ENCODE data around the gene CORO1C. TPM values are rescaled to one million over a fixed set of nuclear protein-coding genes. Genes with fewer than 3 reads are reported as not detected.
A peak's percentile ranks its signal among the peaks of the same experiment; 100 is the strongest.

The CORO1C gene
- total RNA-seq: 189 TPM

DNA sequence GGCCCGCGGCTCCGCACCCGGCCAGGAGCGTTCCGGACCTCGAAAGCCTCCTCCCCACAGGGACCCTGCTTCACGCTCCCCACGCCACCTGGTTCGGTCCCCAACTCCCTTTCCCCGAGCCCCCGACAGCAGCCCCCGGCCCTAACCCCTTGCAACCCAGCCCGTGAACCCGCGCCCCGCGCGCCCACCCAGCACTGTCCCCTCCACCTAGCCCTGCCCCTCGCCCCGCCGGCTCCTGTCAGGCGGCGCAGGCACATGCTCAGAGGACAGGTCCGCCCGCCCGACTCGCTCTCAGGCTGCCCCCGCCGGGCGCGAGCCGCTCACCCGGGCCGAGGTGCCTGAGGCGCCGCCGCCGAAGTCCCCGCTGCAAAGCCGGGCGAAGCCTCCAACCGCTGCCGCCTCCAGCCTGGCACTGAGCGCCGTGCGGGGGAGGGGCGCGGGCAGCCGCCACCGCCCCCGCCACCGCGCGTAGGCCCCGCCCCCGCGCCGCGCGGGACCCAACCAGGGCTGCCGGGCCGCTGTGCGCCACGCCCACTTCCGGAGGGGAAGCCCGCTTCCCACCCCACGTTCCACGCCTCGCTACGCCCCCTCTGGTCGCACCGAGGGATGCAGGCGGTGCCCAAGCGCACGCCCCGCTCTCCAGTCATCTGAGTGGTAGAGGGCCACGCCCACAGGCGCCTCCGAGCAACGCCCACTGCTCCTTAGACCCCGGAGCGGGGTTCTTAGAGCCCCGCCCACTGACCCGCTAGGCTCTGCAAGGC, at the start of gene CORO1C:
Gene CORO1C (minus strand): TSS at position 414 of the 761 bp plus-strand sequence. CDS start 30,200 bp downstream, outside the sequence.
- DNase-seq (ENCODE audit: extremely low spot score in 2 of 2): peak in 1 of 2 donors; percentile 97
- Histone ChIP-seq H3K9me3 (no peaks in the 10 kb centered on the region), H3K36me3 (no peaks in the 10 kb centered on the region), H3K27ac (peak within 1 kb of the TSS; percentile 98), H3K27me3 (no peaks in the 10 kb centered on the region), H3K4me3 (peak within 1 kb of the TSS; percentile 88 to 92), H3K4me1 (peaks cover 45% of the 10 kb centered on the region)
- intact Hi-C loops (cut with DNase I): loop anchor here (2.0 to 5.0 kb wide), 3 partner anchors 51 to 72 kb away; no protein-coding TSS in a partner anchor
- TF ChIP-seq, protein P1, sequence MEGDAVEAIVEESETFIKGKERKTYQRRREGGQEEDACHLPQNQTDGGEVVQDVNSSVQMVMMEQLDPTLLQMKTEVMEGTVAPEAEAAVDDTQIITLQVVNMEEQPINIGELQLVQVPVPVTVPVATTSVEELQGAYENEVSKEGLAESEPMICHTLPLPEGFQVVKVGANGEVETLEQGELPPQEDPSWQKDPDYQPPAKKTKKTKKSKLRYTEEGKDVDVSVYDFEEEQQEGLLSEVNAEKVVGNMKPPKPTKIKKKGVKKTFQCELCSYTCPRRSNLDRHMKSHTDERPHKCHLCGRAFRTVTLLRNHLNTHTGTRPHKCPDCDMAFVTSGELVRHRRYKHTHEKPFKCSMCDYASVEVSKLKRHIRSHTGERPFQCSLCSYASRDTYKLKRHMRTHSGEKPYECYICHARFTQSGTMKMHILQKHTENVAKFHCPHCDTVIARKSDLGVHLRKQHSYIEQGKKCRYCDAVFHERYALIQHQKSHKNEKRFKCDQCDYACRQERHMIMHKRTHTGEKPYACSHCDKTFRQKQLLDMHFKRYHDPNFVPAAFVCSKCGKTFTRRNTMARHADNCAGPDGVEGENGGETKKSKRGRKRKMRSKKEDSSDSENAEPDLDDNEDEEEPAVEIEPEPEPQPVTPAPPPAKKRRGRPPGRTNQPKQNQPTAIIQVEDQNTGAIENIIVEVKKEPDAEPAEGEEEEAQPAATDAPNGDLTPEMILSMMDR (IDR thresholded peaks at IDR 0.05): peak; percentile 36 to 79 (median 58)
- TF ChIP-seq POLR2A (IDR thresholded peaks at IDR 0.05): peak; percentile 81 to 98
- no peak for TF ChIP-seq POLR2AphosphoS5 (IDR thresholded peaks at IDR 0.05; ENCODE audit: insufficient read depth in 1 of 2, low read depth in 1 of 2)

DNA sequence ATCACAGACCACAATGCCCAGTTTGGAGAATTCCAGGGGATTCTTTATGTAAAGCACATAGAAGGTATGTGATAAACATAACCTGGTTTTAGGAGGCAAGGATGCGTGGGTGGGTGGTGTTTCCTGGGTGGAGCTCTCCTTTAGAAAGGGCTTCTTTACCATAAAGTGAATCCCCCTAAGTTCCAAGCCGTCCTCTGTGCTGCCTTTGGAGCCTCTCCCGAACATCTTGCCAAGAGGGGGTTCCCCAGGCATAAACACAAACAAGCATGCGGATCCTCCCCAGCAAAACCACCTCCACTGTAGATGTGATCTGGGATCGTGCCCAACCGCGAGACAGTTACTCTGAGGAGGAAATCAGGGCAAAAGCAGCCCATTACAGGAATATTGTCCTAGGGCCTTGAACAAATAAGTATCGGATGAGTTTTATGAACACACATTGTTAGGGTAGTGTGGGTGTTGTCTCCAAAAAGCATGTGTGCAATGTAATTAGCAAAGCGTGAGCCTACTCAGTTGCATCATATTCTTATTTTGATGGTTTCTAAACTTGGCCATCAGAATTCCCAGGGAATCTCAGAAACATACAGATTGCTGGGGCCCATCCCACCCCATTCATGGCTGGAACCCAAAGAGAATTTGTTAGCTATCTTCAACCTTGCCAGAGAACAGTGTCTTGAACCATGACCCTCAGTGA, 48.8 kb upstream of the CORO1C start:
- peaks cover 0 to 5% of the 10 kb centered on the region in 2 donors for H3K36me3 ChIP-seq
- no peak overlapping the region for H3K27ac ChIP-seq
- no peaks in the 10 kb centered on the region for H3K27me3 ChIP-seq
- no peak overlapping the region for H3K4me3 ChIP-seq
- no peaks in the 10 kb centered on the region for H3K4me1 ChIP-seq
- no peaks in the 10 kb centered on the region for H3K9me3 ChIP-seq
- intact Hi-C loops (cut with DNase I): loop anchor here (5.0 kb wide), 1 partner anchor 48 kb away; the partner anchor contains the start of gene CORO1C
- TF ChIP-seq, protein P1 (IDR thresholded peaks at IDR 0.05): no peak
- no peak for DNase-seq (ENCODE audit: extremely low spot score in 2 of 2)

DNA sequence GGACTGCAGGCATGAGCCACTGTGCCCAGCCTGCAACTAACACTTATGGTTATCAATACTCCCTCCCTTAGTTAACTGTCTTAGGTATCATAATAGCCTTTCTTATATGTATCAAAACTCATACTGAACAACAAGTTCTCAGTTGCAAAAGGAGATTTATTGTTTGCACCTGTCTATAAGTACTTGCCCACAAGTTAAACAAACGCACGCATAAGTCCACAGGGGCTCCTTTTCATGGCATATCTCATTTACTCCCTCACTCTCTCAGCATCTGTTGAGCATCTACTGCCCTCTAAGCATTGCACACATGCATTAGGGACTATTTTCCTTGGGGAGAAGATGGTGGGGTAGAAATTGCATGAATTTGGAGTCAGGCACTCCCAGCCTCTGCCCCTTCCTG, 46.7 kb upstream of the CORO1C start:
- no peaks in the 10 kb centered on the region for H3K36me3 ChIP-seq
- TF ChIP-seq POLR2AphosphoS5 (IDR thresholded peaks at IDR 0.05; ENCODE audit: insufficient read depth in 1 of 2, low read depth in 1 of 2): no peak
- TF ChIP-seq POLR2A (IDR thresholded peaks at IDR 0.05): no peak
- TF ChIP-seq, protein P1 (IDR thresholded peaks at IDR 0.05): no peak
- no peaks in the 10 kb centered on the region for H3K27me3 ChIP-seq
- no peaks in the 10 kb centered on the region for H3K9me3 ChIP-seq
- H3K4me3 ChIP-seq: no peak overlapping the region
- H3K4me1 ChIP-seq: peaks cover 20% of the 10 kb centered on the region
- H3K27ac ChIP-seq: no peak overlapping the region
- DNase-seq (ENCODE audit: extremely low spot score in 2 of 2): no peak
- intact Hi-C loops (cut with DNase I): no loop called here

DNA sequence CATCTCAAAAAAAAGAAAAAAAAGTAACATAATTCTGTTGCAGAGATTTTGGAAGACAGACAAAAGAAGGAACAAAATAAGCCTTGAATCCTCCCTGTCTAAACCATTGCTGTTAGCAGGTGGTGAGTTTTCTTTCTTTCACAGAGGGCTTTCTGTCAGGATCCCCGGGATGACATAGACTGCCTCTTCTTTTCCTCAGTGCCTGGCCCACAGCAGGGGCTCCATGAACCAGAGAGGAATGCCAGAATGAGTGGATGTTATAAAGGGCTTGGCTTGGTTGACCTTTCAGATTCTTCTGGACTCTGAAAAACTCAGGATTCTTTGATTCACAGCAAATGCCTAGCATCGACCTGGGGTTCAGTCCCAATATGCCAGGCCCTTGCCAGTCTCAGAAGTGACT, 45.8 kb upstream of the CORO1C start:
- Histone ChIP-seq H3K4me1 (peaks cover 21% of the 10 kb centered on the region), H3K4me3 (no peak overlapping the region), H3K9me3 (no peaks in the 10 kb centered on the region), H3K36me3 (no peaks in the 10 kb centered on the region), H3K27ac (no peak overlapping the region), H3K27me3 (no peaks in the 10 kb centered on the region)
- TF ChIP-seq, protein P1 (IDR thresholded peaks at IDR 0.05): no peak
- TF ChIP-seq POLR2A (IDR thresholded peaks at IDR 0.05) (no peak), POLR2AphosphoS5 (IDR thresholded peaks at IDR 0.05; ENCODE audit: insufficient read depth in 1 of 2, low read depth in 1 of 2) (no peak)
- intact Hi-C loops (cut with DNase I): no loop called here
- no peak for DNase-seq (ENCODE audit: extremely low spot score in 2 of 2)
